C4-2B (cell line): ENCODE measurements around the gene TRIM32.

Experiments
- CTCF ChIP-seq: fragments of 450-650 bp; conservative IDR thresholded peaks from 2 replicates; pipeline ENCODE4 v1.5.1; 2017; ENCODE audit warnings: mild to moderate bottlenecking
- ZFX ChIP-seq: fragments of 450-650 bp; IDR thresholded peaks from 2 replicates; pipeline ENCODE4 v1.6.1; 2017

GRCh38 chr9:116697362-116697761 is 10.3 kb downstream of the TRIM32 start:
- no peak for TF ChIP-seq CTCF
- no peak for TF ChIP-seq ZFX
